GM12865 (cell line): Measurements from ENCODE around the gene HYAL3.

Experiments used
- DNase-seq: peaks from one replicate; pipeline ENCODE4 v3.0.0; 2010; ENCODE audit warnings: low read depth
- H3K4me3 ChIP-seq: 2 replicates; pipeline ENCODE4 v1.5.1; 2011; ENCODE audit warnings: mild to moderate bottlenecking, low read depth, low read length, control low read depth
- TF ChIP-seq, protein P1 (sequence below): IDR thresholded peaks from 2 replicates; pipeline ENCODE4 v1.5.1; 2011; ENCODE audit warnings: low read length, control low read depth, low read depth, inconsistent platforms; ENCODE audit not compliant: insufficient read depth; ENCODE audit errors: missing control alignments

The HYAL3 gene, protein sequence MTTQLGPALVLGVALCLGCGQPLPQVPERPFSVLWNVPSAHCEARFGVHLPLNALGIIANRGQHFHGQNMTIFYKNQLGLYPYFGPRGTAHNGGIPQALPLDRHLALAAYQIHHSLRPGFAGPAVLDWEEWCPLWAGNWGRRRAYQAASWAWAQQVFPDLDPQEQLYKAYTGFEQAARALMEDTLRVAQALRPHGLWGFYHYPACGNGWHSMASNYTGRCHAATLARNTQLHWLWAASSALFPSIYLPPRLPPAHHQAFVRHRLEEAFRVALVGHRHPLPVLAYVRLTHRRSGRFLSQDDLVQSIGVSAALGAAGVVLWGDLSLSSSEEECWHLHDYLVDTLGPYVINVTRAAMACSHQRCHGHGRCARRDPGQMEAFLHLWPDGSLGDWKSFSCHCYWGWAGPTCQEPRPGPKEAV

DNA sequence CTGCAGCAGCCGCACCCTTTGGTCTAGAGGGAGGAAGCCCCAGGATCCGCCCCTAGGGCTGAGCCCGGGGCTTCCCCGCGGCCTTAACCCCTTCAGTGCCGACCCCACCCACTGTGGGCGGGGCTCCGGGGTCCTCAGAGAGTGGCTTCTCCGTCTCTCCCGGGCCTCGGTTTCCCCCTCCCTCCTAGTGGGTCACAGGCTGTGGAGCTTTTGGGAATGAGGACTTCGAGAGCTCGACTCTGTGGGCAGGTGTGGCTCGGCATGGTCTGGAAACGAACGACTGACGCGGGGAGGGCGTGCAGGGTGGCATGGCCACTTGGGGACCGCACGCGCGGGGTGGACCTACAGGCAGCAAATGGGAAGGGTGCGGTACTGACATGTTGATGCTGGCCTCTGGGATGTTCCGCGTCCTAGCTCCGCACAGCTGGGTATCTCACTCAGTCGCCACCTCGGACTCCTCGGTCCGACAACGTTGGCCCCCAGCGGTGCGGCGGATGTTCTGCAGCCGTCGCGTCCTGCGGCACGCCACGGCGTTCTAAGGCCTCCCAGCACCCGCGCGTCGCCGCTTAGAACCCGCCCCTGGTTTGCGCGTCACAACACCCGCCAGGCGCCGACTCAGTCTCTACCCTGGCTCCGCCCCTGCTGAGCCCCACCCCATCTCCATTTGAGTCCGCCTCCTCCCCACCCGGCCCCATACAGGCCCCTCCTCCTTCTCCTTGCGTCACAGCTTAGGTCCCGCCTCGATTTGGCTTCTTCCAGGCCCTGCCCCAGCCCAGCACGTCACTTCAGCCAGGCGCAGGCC is at the start of gene HYAL3, which contains the start of gene NAA80:
Gene HYAL3 (minus strand): TSS at position 570 of the 802 bp plus-strand sequence. CDS start 3,803 bp downstream, outside the sequence.
Gene NAA80 (minus strand): TSS at position 570 of the 802 bp plus-strand sequence. CDS start 1,942 bp downstream, outside the sequence.
- DNase-seq, result peak; percentile 100
- TF ChIP-seq, protein P1, sequence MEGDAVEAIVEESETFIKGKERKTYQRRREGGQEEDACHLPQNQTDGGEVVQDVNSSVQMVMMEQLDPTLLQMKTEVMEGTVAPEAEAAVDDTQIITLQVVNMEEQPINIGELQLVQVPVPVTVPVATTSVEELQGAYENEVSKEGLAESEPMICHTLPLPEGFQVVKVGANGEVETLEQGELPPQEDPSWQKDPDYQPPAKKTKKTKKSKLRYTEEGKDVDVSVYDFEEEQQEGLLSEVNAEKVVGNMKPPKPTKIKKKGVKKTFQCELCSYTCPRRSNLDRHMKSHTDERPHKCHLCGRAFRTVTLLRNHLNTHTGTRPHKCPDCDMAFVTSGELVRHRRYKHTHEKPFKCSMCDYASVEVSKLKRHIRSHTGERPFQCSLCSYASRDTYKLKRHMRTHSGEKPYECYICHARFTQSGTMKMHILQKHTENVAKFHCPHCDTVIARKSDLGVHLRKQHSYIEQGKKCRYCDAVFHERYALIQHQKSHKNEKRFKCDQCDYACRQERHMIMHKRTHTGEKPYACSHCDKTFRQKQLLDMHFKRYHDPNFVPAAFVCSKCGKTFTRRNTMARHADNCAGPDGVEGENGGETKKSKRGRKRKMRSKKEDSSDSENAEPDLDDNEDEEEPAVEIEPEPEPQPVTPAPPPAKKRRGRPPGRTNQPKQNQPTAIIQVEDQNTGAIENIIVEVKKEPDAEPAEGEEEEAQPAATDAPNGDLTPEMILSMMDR, result peak; percentile 27
- peak within 1 kb of the TSS; percentile 67 for H3K4me3 ChIP-seq

GRCh38 chr3:50347187-50347813 is 48.1 kb upstream of the HYAL3 start:
- TF ChIP-seq, protein P1, result peak; percentile 62
- no peak overlapping the region for H3K4me3 ChIP-seq
- DNase-seq, result peak; percentile 80

- DNase-seq, result peak; percentile 78
- TF ChIP-seq, protein P1, result no peak
- peak within 1 kb of the TSS; percentile 27 for H3K4me3 ChIP-seq
Observed at GRCh38 chr3:50345586-50346234, 46.5 kb upstream of the HYAL3 start, which contains the start of gene ZMYND10. TSS of gene ZMYND10 (minus strand) at chr3:50345732. CDS start at chr3:50345579, 153 bp downstream.

GRCh38 chr3:50345008-50345407 is 45.8 kb upstream of the HYAL3 start:
- TF ChIP-seq, protein P1, result no peak
- no peak overlapping the region for H3K4me3 ChIP-seq

DNA sequence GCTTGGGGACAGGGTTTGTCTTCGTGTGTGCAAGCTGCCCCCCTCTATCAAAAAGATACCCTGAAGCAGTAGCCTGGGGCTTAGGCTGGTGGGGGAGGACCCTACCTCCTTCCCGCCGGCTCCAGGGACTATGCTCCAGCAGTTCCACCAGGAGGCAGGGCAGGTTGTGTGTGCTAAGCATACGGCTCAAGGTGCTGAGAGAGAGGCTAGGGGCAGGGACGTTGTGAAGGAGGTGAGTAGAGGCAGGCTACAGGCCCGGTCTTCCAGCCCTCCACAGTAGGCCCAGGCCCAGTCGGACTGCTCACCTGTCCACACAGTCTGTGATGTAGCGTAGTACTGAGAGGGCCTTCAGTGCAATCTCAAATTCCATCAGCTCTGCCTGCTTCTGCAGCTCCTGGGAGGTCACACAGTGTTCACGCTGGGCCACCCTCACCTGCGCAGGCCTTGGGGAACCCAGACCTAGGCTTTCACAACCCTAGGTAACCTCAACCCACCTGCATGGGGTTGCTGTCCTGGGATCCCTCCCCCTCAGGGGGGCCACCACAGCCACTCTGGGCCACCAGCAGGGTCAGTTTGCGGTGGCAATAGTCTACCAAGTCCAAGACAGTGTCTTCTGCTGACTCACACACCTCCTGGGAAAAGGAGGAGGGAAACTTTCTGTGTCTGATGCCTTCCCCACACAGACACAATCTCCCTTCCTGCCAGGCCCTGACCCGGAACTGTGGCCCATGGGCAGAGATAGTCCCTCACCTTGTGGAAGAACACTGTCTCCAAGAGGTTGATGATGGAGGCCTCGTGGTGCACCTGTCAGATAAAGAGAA is 43.8 kb upstream of the HYAL3 start:
- no peak overlapping the region for H3K4me3 ChIP-seq
- TF ChIP-seq, protein P1, result no peak
- no peak for DNase-seq

More at GRCh38 chr3:50345008-50345407, 45.8 kb upstream of the HYAL3 start:
- no peak for DNase-seq
